ENCODE results near the gene ZNF625.

Gene ZNF625

GRCh38 chr19:12156223-12157058 lies at the start of gene ZNF625:
TSS of gene ZNF625 (minus strand) at chr19:12156734. CDS start at chr19:12156558, 176 bp downstream.
- H3K9me3 ChIP-seq (ENCODE audit: control insufficient read depth in 2 of 2, low read length in 2 of 2) = no peaks in the 10 kb centered on the region
- H3K27ac ChIP-seq (ENCODE audit: low read length) = peak within 1 kb of the TSS; percentile 70
- H3K36me3 ChIP-seq (ENCODE audit: control insufficient read depth in 2 of 2, insufficient read depth in 2 of 2, low read length in 2 of 2) = no peaks in the 10 kb centered on the region

GRCh38 chr19:12205296-12205695 lies 48.8 kb upstream of the ZNF625 start:
- no peaks in the 10 kb centered on the region for H3K27me3 ChIP-seq (ENCODE audit: control insufficient read depth in 1 of 2, insufficient read depth in 2 of 2, low read length in 2 of 2)
- peaks cover 8 to 9% of the 10 kb centered on the region in 2 donors for H3K9me3 ChIP-seq (ENCODE audit: control insufficient read depth in 2 of 2, low read length in 2 of 2)

More at GRCh38 chr19:12156223-12157058, at the start of gene ZNF625:
- Histone ChIP-seq H3K4me1 (ENCODE audit: control insufficient read depth, insufficient read depth, low read length) (peaks cover 2% of the 10 kb centered on the region), H3K27me3 (ENCODE audit: control insufficient read depth in 1 of 2, insufficient read depth in 2 of 2, low read length in 2 of 2) (no peaks in the 10 kb centered on the region), H3K4me3 (ENCODE audit: low read length in 2 of 2) (peak within 1 kb of the TSS; percentile 80 to 85), H3K9ac (ENCODE audit: low read length in 2 of 2) (peak within 1 kb of the TSS; percentile 77 to 84)

GRCh38 chr19:12202250-12202649 lies 45.7 kb upstream of the ZNF625 start:
- H3K4me3 ChIP-seq (ENCODE audit: low read length in 2 of 2) = no peak overlapping the region
- no peaks in the 10 kb centered on the region for H3K36me3 ChIP-seq (ENCODE audit: control insufficient read depth in 2 of 2, insufficient read depth in 2 of 2, low read length in 2 of 2)
- H3K27ac ChIP-seq (ENCODE audit: low read length) = no peak overlapping the region
- H3K9me3 ChIP-seq (ENCODE audit: control insufficient read depth in 2 of 2, low read length in 2 of 2) = peaks cover 2 to 3% of the 10 kb centered on the region in 2 donors
- H3K9ac ChIP-seq (ENCODE audit: low read length in 2 of 2) = no peak overlapping the region
- no peaks in the 10 kb centered on the region for H3K4me1 ChIP-seq (ENCODE audit: control insufficient read depth, insufficient read depth, low read length)
- H3K27me3 ChIP-seq (ENCODE audit: control insufficient read depth in 1 of 2, insufficient read depth in 2 of 2, low read length in 2 of 2) = no peaks in the 10 kb centered on the region

More at GRCh38 chr19:12205296-12205695, 48.8 kb upstream of the ZNF625 start:
- H3K4me3 ChIP-seq (ENCODE audit: low read length in 2 of 2) = no peak overlapping the region
- H3K4me1 ChIP-seq (ENCODE audit: control insufficient read depth, insufficient read depth, low read length) = no peaks in the 10 kb centered on the region
- no peak overlapping the region for H3K9ac ChIP-seq (ENCODE audit: low read length in 2 of 2)
- no peak overlapping the region for H3K27ac ChIP-seq (ENCODE audit: low read length)
- no peaks in the 10 kb centered on the region for H3K36me3 ChIP-seq (ENCODE audit: control insufficient read depth in 2 of 2, insufficient read depth in 2 of 2, low read length in 2 of 2)

GRCh38 chr19:12199757-12200419 lies 43.4 kb upstream of the ZNF625 start:
- Histone ChIP-seq H3K4me3 (ENCODE audit: low read length in 2 of 2) (no peak overlapping the region), H3K9ac (ENCODE audit: low read length in 2 of 2) (no peak overlapping the region), H3K27me3 (ENCODE audit: control insufficient read depth in 1 of 2, insufficient read depth in 2 of 2, low read length in 2 of 2) (no peaks in the 10 kb centered on the region), H3K9me3 (ENCODE audit: control insufficient read depth in 2 of 2, low read length in 2 of 2) (no peaks in the 10 kb centered on the region), H3K27ac (ENCODE audit: low read length) (no peak overlapping the region), H3K4me1 (ENCODE audit: control insufficient read depth, insufficient read depth, low read length) (peaks cover 4% of the 10 kb centered on the region), H3K36me3 (ENCODE audit: control insufficient read depth in 2 of 2, insufficient read depth in 2 of 2, low read length in 2 of 2) (no peaks in the 10 kb centered on the region)

GRCh38 chr19:12198136-12198535 lies 41.6 kb upstream of the ZNF625 start:
- H3K36me3 ChIP-seq (ENCODE audit: control insufficient read depth in 2 of 2, insufficient read depth in 2 of 2, low read length in 2 of 2) = no peaks in the 10 kb centered on the region
- no peak overlapping the region for H3K9ac ChIP-seq (ENCODE audit: low read length in 2 of 2)
- H3K27me3 ChIP-seq (ENCODE audit: control insufficient read depth in 1 of 2, insufficient read depth in 2 of 2, low read length in 2 of 2) = no peaks in the 10 kb centered on the region
- no peaks in the 10 kb centered on the region for H3K9me3 ChIP-seq (ENCODE audit: control insufficient read depth in 2 of 2, low read length in 2 of 2)
- H3K4me3 ChIP-seq (ENCODE audit: low read length in 2 of 2) = no peak overlapping the region
- no peak overlapping the region for H3K27ac ChIP-seq (ENCODE audit: low read length)
- H3K4me1 ChIP-seq (ENCODE audit: control insufficient read depth, insufficient read depth, low read length) = peaks cover 9% of the 10 kb centered on the region

GRCh38 chr19:12194827-12195731 lies 38.5 kb upstream of the ZNF625 start:
- Histone ChIP-seq H3K27ac (ENCODE audit: low read length) (peak overlapping the region; percentile 70), H3K27me3 (ENCODE audit: control insufficient read depth in 1 of 2, insufficient read depth in 2 of 2, low read length in 2 of 2) (no peaks in the 10 kb centered on the region), H3K36me3 (ENCODE audit: control insufficient read depth in 2 of 2, insufficient read depth in 2 of 2, low read length in 2 of 2) (peaks cover 3 to 4% of the 10 kb centered on the region in 2 donors), H3K4me3 (ENCODE audit: low read length in 2 of 2) (peak overlapping the region; percentile 86 to 89), H3K9me3 (ENCODE audit: control insufficient read depth in 2 of 2, low read length in 2 of 2) (no peaks in the 10 kb centered on the region), H3K9ac (ENCODE audit: low read length in 2 of 2) (peak overlapping the region; percentile 67 to 80), H3K4me1 (ENCODE audit: control insufficient read depth, insufficient read depth, low read length) (peaks cover 9% of the 10 kb centered on the region)

DNA sequence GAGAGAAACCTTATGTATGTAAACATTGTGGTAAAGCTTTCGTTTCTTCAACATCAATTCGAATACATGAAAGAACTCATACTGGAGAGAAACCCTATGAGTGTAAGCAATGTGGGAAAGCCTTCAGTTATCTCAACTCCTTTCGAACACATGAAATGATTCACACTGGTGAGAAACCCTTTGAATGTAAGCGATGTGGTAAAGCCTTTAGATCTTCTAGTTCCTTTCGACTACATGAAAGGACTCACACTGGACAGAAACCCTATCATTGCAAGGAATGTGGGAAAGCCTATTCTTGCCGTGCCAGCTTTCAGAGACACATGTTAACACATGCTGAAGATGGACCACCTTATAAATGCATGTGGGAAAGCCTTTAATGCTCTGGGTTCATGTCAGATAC lies 31.1 kb upstream of the ZNF625 start:
- H3K4me3 ChIP-seq (ENCODE audit: low read length in 2 of 2) = no peak overlapping the region
- peaks cover 30 to 36% of the 10 kb centered on the region in 2 donors for H3K36me3 ChIP-seq (ENCODE audit: control insufficient read depth in 2 of 2, insufficient read depth in 2 of 2, low read length in 2 of 2)
- no peaks in the 10 kb centered on the region for H3K4me1 ChIP-seq (ENCODE audit: control insufficient read depth, insufficient read depth, low read length)

DNA sequence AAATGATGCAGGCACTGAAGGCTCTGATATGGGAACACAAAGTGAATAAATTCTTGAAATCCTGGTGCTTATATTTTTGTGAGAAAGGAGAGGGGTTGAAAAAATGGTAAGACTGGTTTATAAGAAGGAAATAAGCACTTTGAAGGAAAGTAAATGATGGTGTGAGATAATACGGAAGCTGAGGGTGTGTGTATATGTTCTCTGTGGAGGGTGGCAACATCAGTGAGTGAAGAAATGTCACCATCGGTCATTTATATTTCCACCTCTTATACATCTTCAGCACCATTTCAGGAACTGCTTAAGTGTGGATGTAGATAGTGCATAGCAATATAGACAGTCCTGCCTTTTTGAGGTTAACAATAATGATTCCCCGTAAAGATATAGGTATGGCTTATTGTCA lies 23.8 kb upstream of the ZNF625 start:
- Histone ChIP-seq H3K4me1 (ENCODE audit: control insufficient read depth, insufficient read depth, low read length) (no peaks in the 10 kb centered on the region), H3K4me3 (ENCODE audit: low read length in 2 of 2) (no peak overlapping the region), H3K36me3 (ENCODE audit: control insufficient read depth in 2 of 2, insufficient read depth in 2 of 2, low read length in 2 of 2) (peaks cover 0 to 3% of the 10 kb centered on the region in 2 donors), H3K9me3 (ENCODE audit: control insufficient read depth in 2 of 2, low read length in 2 of 2) (no peaks in the 10 kb centered on the region), H3K9ac (ENCODE audit: low read length in 2 of 2) (no peak overlapping the region), H3K27me3 (ENCODE audit: control insufficient read depth in 1 of 2, insufficient read depth in 2 of 2, low read length in 2 of 2) (no peaks in the 10 kb centered on the region), H3K27ac (ENCODE audit: low read length) (no peak overlapping the region)

More for the DNA sequence above, 31.1 kb upstream of the ZNF625 start:
- Histone ChIP-seq H3K9me3 (ENCODE audit: control insufficient read depth in 2 of 2, low read length in 2 of 2) (peaks cover 0 to 18% of the 10 kb centered on the region in 2 donors), H3K27ac (ENCODE audit: low read length) (no peak overlapping the region), H3K27me3 (ENCODE audit: control insufficient read depth in 1 of 2, insufficient read depth in 2 of 2, low read length in 2 of 2) (no peaks in the 10 kb centered on the region), H3K9ac (ENCODE audit: low read length in 2 of 2) (no peak overlapping the region)

- no peaks in the 10 kb centered on the region for H3K9me3 ChIP-seq (ENCODE audit: control insufficient read depth in 2 of 2, low read length in 2 of 2)
- peaks cover 3 to 6% of the 10 kb centered on the region in 2 donors for H3K36me3 ChIP-seq (ENCODE audit: control insufficient read depth in 2 of 2, insufficient read depth in 2 of 2, low read length in 2 of 2)
- H3K9ac ChIP-seq (ENCODE audit: low read length in 2 of 2) = no peak overlapping the region
- H3K4me1 ChIP-seq (ENCODE audit: control insufficient read depth, insufficient read depth, low read length) = peaks cover 6% of the 10 kb centered on the region
- no peaks in the 10 kb centered on the region for H3K27me3 ChIP-seq (ENCODE audit: control insufficient read depth in 1 of 2, insufficient read depth in 2 of 2, low read length in 2 of 2)
- no peak overlapping the region for H3K27ac ChIP-seq (ENCODE audit: low read length)
- no peak overlapping the region for H3K4me3 ChIP-seq (ENCODE audit: low read length in 2 of 2)
These were observed 10.1 kb upstream of the ZNF625 start for GRCh38 chr19:12166626-12167025.

GRCh38 chr19:12163826-12164225 lies 7.3 kb upstream of the ZNF625 start:
- Histone ChIP-seq H3K9ac (ENCODE audit: low read length in 2 of 2) (peak overlapping the region; percentile 97 to 99), H3K27ac (ENCODE audit: low read length) (peak overlapping the region; percentile 92), H3K27me3 (ENCODE audit: control insufficient read depth in 1 of 2, insufficient read depth in 2 of 2, low read length in 2 of 2) (no peaks in the 10 kb centered on the region), H3K36me3 (ENCODE audit: control insufficient read depth in 2 of 2, insufficient read depth in 2 of 2, low read length in 2 of 2) (peaks cover 3 to 6% of the 10 kb centered on the region in 2 donors), H3K4me1 (ENCODE audit: control insufficient read depth, insufficient read depth, low read length) (peaks cover 6% of the 10 kb centered on the region), H3K4me3 (ENCODE audit: low read length in 2 of 2) (peak overlapping the region; percentile 80 to 98), H3K9me3 (ENCODE audit: control insufficient read depth in 2 of 2, low read length in 2 of 2) (no peaks in the 10 kb centered on the region)

Data from stomach smooth muscle (tissue), 2 donors.